Left cardiac atrium (tissue), 2 donors: ENCODE results near the gene RAB33B. TPM values are rescaled to one million over a fixed set of nuclear protein-coding genes. Genes with fewer than 3 reads are reported as not detected.

Experiments
- total RNA-seq, 2 donors: library from RNA; stranded (reverse); fragmentation: NEBNext Ultra II Directional; extraction: Animal tissue kit (Norgen Biotek cat#: 25700); gene quantifications; one replicate each; pipeline ENCODE4 v1.2.1, GENCODE V29; 2021
- donor health status: DM: no; HTN: yes; CAD: no; lungs with severe emphysema.
- donor health status: DM: yes; HTN: yes; CAD: no.

Gene RAB33B
- total RNA-seq, 2 donors from 2014 or later, result 6.3 to 6.6 TPM

Other genes with a start within 250 kb of the RAB33B start
- gene MGARP, start 173.9 kb upstream of the RAB33B start, total RNA-seq, result 1 to 10 TPM; 1.2 to 1.6 TPM
- 10 to 100 TPM; 33.1 to 46.1 TPM for gene NAA15, start 152.6 kb upstream of the RAB33B start, total RNA-seq
- gene NDUFC1, start 151.6 kb upstream of the RAB33B start, total RNA-seq, result 100 to 1,000 TPM; 181 TPM
- gene SETD7, start 102.1 kb downstream of the RAB33B start, total RNA-seq, result 10 to 100 TPM; 51.6 to 52.1 TPM
- 10 to 100 TPM; 87.4 to 95.1 TPM for gene MGST2, start 211.7 kb downstream of the RAB33B start, total RNA-seq